Fibroblast of skin of right biceps (primary cell): Measurements from ENCODE around the gene TYW3.

Source experiments
- DNase-seq: peaks from one replicate; pipeline ENCODE4 v3.0.0-alpha.2; 2013

TYW3 gene, protein sequence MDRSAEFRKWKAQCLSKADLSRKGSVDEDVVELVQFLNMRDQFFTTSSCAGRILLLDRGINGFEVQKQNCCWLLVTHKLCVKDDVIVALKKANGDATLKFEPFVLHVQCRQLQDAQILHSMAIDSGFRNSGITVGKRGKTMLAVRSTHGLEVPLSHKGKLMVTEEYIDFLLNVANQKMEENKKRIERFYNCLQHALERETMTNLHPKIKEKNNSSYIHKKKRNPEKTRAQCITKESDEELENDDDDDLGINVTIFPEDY

DNA sequence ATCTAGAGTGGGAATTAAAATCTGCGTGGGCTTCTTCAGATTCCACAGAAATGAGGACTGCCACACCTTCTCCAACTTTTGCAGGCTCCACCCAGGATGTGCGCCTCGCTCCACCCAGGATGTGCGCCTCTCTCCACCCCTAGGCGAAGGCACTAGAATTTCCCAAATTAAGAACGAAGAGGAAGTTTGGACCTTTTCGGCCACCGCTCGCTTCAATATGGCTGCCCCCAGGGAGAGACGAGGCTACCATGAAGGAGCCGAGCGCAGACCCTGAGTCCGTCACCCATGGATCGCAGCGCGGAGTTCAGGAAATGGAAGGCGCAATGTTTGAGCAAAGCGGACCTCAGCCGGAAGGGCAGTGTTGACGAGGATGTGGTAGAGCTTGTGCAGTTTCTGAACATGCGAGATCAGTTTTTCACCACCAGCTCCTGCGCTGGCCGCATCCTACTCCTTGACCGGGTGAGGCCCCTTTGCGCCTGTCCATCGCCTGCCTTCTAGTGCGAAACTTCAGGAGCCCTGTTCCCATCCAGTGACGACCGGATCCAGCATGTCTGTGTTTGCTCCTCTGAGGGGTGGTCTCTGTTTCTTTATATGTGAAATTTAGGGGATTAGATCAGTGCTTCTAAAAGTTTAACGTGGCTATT is at the start of gene TYW3, which contains the start of gene CRYZ:
TSS of gene TYW3 (plus strand) at position 193 of the 644 bp plus-strand sequence. CDS start at position 286, 93 bp downstream.
TSS of gene CRYZ (minus strand) at position 91 of the 644 bp plus-strand sequence. CDS start 8,229 bp downstream, outside the sequence.
- peak; percentile 95 for DNase-seq

DNA sequence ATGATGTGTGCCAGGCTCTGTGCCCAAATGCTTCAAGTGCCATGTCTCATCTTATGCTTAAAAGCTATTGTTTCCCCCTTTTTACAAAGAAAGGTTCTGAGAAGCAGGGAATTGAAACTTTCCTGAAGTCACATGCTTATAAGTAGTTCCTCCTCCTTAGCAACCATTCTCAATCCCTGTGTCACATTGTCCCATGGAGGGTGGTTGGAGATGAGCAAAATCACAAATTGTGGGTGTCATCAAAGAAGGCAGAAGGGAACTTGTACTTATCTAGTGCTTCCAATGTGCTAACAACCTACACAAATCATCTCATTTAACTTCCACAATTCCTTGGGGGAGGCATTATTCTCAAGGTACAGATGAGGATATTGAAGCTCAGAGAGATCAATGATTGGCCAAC is 49.3 kb upstream of the TYW3 start:
- DNase-seq, result no peak

DNA sequence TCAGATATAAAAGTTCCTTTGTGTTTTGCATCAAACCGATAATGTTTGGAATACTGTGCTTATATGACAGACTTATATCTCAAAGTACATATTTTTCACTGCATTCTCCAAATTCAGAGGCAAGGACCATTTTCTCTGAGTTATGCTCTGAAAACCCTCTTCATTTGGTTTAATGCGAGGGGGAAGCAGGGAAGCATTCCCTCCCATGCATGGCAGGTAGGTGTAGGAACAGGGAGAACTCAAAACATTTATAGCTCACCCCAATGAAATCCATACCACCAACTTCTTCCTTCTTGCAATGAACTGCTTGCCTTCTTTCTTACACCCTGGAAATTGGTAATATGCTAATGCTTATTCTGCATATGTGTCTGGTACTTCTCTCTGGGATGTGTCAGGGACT is 48.7 kb upstream of the TYW3 start:
- no peak for DNase-seq

DNA sequence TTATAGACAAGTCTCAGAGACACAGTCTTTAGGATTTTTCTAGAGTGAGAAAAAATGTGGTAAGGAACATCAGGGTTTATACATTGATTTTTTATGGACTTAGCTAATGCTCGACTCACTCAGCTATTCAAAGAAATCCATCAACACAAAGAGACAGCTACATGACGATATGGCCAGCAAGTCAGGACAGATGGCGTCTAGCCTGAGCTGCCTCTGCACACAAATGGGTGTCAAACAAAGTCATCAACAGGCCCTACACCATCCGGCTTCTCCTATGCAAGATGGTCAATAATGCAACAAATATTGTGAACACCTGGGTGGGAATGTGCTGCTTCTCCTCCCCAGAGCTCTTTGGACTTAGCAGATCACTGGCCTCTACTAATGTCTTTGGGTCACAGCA is 46.0 kb upstream of the TYW3 start:
- no peak for DNase-seq

DNA sequence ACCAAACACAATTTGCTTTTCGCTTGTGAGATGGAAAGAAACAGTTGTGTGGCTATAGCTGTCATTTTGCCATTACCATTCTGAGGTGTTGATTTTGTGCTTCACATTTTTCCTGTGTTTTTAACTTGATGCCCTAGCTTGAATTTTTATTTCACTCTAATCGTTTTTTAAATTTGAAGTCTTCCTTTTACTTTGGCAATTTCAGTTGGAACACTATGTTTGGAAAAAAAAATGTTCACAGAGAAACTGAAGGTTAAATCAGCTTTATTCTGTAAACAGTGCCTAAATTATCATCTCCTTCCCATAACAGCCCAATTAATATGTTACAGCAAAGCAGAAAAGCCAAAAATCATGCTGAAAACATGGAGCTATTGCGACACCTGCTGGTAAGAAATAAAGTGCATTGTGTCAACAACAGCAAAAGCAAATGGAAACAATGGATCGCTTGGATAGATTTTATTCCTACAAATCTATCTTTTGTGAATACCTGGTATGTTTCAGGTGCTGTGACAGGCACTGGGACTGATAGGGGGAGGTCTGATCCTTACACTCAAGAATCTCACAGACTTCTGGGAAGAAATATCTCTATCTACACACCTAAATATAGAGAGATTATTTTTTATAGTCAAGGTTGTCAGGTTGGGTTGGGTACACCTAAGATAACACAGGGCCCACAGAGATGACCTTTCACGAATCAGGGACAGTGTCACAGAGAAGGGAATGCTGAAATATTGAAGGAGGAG is 43.2 kb upstream of the TYW3 start:
- peak; percentile 53 for DNase-seq

DNA sequence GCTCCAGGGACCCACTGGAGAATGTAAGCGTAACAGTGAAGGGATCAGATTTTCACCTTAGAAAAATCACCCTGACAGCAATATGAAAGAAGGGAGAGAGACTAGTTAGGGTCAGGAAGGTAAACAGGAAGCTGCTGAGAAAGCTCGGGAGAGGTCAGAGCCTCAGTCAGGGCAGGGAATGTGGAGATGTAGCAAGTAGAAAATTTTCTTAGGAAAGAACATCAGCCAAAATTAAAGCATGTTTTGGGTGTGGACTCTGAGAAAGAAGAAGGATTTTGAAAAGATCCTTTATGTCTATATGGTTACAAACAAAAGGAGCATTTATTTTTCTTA is 42.6 kb upstream of the TYW3 start:
- no peak for DNase-seq

DNA sequence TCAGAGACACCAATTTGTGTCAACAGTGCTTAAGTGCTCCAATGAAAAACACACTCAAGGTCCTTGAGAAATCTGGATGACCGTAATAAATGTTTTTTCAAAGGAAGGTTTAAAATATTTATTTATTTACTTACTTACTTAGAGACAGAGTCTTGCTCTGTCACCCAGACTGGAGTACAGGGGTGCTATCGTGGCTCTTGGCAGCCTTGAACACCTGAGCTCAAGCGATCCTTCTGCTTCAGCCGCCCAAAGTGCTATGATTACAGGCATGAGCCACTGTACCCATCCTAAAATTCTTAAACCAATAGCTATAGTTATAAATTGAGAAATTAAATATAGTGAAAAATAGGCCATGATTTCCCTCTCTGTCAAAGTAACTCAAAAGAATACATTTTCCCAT is 42.0 kb upstream of the TYW3 start:
- no peak for DNase-seq

DNA sequence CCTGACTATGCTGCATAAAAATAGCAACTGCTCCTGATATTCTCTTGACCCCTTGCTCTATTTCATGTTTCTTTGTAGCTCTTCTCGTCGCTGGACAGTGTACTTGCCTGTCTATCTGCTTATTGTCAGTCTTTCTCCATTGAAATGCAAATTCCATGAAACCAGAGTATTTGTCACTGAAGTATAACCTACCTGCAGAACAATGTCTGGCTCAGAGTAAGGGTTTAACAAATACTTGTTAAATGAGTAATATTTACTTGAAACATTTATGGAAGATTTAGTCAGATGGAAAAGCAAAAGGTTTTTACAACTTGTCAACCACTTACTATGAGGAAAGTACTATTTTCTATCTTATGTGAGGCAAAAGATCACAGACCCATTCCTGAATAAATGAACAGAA is 39.5 kb upstream of the TYW3 start:
- peak; percentile 13 for DNase-seq

DNA sequence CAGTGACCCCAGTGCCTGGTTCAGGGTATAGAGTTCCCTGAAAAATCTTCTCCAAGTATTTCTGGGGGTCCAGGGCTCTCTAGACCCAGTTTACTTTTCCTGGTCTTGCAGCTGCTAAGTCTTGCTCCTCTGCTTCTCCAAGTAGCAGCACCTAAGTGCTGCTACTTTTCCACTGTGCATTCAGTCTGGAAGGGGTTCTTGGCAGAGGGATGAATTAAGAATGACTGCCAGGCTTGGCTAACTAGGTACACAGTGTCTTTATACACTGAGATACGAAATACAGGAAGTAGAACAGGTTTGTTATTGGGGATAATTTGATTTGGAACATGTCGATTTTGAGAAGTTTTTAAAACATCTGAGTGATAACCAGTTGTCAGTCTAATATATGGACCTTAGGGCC is 35.1 kb upstream of the TYW3 start:
- no peak for DNase-seq

DNA sequence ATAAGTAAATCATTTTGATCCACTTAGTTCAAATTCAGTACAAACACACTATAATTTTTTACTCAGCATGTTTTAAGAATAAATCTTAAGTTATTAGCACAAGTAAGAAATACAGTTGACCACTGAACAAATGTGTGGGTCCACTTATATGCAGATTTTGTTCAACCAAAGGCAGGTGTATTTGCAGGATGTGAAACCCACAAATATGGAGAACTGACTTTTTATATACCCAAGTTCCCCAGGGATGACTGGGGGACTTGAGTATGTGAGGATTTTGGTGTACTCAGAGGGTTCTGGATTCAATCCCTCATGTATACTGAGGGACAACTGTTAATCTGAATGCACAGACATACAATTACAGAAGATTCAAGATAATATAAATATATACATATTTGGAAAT is 33.6 kb upstream of the TYW3 start:
- DNase-seq, result no peak

DNA sequence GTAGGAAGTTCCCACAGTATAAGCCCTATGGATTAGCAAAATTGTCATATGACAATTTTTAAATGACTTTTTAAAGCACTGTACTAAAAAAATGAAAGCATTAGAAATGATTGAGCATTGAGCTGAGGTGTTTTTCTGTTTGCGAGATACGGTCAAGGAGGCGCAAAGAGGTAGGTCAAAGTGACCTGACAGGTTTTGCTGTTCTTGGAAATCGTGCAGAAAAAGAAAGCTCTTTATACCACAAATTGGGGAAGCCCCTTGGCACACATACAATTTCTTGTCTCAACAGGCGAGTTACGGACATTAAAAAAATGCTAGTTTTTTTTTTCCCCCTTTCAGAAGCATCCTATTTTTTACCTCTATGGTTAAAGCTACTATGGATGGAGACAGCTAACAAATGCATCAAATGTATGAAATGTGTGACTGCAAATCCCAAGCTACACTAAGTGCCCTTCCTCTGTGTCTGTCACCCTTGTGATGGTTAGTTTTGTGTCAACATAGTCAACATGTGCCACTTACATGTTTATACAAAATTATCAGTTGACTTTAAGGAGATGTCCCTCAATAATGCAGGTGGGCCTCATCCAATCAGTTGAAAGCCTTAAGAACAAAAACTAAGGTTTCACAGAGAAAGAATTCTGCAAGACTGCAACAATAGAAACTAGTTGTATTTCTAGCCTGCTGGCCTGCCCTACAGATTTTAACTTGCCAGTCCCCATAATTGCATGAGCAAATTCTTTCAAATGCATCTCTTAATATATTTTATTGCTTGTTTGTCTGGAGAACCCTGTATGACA is 29.4 kb upstream of the TYW3 start:
- no peak for DNase-seq

DNA sequence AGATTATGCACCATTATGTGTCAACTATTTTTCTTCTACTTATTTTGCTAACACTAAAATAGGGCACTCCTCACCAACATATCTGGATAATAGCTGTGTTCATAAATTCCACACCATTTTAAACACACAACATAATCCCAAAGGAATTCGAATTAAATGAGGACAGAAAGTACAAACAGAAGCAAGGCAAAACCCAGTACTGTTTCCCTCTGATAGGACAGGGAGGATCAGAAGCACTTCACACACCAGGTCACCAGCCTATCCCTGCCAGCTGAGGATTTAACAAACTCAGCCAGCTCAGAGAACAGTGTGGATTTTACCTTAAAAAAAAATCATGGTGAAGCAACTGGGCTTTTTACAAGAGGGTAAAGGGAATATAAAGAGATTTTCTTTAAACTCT is 20.1 kb upstream of the TYW3 start:
- no peak for DNase-seq

DNA sequence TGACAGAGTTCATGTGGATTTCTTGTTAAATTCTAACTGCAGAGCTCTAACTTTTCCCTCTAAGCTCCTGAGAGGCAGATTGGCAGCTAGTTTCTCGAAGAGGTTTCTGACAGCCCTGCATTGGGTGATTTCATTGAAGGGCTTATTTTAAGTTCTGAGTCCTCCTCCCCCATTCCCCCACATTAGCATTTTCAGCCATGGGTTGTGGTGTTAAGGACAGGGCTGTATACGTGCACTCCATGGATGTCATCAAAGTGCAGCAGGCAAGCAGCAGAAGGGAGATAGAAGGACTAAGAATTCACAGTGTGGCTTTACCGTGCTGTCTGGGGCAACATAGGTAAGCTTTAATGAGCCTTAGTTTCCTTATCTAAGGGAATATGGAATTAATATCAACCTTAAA is 19.1 kb upstream of the TYW3 start:
- no peak for DNase-seq

DNA sequence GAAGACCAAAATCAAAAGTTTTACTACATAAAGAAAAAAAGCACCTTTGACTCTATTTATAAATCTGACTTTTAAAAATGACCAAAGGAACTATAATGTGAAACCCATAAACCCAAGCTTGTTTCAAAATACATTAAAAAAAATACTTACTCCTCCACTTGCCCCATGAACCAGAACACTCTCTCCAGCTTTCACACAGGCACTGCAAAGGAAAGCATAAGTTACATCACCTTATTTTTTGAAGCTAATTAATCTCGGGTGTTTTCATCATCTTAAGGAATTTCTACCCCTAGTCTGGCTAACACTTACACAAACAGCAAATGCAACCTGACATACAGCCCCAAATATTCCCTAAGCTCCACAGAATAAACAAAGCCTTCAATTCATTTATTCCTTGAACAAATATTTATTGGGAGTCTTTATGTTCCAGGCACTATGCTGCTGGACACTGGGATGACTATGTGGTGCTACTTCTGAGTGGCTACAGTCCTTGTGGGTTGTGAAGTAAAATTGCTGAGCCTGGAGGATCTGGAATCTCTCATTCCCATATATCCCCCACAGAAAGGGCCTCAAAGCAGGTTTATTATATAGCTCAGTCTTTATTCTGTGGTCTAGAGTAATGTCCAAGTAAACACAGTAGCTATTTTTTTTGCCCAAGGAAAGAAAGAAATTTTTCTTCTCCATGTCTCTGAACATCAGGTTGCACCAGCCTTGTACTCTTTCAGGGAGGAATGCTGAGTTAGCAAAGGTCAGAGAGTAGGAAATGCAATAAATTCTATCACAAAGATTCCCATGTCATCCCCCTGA is 18.3 kb upstream of the TYW3 start:
- peak; percentile 28 for DNase-seq

DNA sequence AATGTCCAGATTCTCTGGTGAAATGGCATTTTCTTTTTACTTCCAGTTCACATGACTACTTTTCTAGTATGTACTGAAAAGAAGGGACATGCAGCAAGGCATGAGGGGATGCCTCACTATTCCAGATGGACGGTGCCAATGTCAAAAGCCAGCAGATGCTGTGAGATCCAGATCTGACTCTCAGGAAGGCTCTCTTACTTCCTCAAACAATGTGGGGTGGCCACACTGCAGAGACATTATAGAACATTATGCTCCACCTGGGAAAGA is 17.8 kb upstream of the TYW3 start:
- DNase-seq, result no peak

DNA sequence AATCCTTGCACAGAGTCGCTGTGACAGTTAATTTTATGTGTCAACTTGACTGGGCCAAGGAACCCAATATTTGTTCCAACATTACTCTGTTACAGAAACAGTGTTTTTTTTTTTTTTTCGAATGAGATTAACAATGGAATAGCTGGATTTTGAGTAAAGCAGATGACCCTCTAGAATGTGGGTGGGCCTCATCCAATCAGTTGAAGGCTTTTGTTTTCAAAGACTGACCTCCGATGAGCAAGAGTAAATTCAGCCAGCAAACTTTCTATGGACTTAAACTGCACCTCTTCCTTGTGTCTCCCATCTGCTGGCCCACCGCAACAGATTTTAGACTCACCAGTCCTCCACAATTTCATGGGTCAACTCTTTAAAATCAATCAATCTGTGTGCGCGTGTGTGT is 17.1 kb upstream of the TYW3 start:
- DNase-seq, result no peak

DNA sequence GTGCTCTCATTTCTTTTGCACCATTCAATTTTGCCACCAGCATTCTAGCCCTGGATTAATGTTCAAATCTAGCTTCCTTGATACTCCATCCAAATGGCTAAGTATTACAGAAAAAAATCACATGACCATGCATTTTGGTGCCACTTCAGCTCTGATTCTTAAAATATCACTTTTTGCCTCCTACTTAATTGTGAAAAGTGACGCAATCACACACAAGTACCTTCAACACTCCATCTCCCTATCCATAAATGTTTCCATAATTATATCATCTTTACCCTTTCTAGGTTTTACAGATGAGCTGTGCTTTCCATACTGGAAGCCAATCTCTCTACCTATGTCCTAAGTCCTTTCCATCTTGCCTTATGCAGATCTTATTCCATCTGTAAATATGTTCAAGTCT is 16.1 kb upstream of the TYW3 start:
- no peak for DNase-seq

DNA sequence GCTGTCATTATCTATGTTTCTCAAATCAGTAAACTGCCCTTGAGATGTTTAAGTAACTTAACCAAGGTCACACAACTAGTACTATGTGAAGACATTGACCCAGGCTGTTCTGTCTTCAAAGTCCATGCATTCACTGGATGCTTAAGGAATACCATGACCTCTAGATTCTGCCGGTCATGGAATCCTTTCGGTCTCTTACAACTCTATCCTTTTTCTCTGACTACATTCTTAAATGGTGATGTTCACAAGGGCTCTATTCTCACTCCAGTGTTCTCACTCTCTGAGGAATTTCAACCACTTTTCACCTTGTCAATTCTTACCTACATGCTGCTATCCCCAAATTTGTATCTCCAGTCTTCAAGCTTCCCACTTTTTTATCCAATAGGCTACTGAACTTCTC is 15.3 kb upstream of the TYW3 start:
- DNase-seq, result no peak

DNA sequence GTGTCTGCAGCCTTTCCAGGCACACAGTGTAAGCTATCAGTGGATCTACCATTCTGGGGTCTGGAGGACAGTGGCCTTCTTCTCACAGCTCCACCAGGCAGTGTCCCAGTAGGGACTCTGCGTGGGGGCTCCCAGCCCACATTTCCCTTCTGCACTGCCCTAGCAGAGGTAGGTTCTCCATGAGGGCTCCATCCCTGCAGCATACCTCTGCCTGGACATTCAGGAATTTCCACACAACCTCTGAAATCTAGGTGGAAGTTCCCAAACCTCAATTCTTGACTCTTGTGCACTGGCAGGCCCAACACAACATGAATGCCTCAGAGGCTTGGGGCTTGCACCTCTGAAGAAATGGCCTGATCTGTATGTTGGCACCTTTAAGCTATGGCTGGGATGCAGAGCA is 6.9 kb upstream of the TYW3 start:
- no peak for DNase-seq

DNA sequence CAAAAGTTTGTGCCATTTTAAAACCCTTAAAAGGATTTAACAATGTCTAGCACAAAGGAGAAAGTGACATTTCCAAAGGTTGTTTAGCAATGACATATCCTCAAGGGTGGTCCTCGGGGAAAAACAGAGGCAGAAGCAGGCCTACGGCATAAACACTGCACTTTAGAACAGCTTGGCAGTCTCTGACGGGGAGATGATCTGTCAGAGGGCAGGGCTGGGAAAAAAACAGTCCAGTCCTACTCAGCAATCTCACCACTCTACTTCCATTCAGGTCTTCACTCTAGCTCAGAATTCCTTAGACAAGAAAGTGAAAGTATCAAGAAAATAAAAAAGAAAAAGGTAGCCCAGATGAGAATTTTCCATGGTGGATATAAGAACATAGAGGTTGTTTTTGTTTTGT is 4.2 kb upstream of the TYW3 start:
- DNase-seq, result no peak

DNA sequence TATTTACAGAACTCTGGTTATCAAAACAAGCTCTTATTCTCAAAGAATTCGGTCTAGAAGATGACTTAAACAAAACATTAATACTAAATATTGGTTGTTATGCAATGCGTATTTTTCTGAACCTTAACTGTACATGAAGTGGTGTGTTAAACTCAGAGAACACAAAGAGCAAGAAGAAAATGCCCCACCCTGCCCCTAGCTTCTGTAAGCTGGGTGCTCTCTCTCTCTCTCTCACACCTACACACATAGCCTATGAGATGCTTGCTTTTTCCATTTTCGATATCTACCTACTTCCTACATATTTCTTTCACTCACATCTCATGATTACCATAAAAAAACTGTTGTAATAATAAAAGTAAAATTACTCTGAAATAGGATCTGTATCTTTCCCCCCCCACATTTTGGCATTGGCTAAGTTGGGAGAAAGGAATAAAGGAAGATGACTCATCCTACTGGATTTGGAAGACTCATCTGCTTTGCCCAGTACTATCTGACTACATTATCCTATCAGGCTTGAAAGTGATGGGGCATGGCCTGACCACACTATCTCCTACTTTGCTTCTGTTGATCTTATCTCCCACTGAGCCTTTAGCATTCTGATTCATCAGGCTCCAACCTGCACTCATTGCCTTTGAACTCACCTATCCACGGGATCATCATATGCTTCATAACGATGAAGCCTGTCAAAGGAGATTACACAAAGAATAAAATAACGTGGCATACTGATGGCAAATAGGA is 3.0 kb upstream of the TYW3 start:
- peak; percentile 82 for DNase-seq

DNA sequence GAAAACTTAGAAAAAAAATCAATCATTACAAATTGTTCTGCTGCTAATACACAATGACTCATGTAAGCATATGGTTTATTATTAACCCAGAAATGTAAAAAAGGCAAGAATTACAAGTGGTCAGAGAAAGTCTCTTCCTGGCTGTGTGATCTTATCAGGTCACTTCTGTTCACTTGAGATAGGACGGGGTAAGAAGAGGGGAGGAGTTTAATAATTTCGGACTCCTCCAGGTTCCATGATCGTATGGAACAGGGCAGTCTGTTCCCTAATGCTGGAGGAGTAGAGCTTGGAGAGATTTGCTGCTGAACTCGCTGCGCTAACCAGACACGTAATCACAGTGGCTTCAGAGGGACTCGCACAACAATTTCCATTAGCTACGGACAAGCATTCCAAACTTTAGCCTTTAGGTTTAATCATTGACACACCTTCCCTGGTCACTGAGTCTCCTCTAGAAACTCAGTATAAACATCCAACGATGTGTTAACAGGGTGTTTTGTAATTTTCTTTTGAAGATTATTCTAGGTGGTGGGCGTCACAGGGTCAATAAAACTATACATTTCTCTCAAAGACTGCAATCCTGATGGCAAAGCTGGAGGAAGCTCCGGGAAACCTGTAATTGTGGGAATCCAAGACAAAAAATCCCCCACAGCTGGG is 1.4 kb upstream of the TYW3 start:
- DNase-seq, result peak; percentile 11
